Measurements from ENCODE around the gene DUS2. TPM values are rescaled to one million over a fixed set of nuclear protein-coding genes. Genes with fewer than 3 reads are reported as not detected.

DUS2 gene
- total RNA-seq, 4 donors from 2014 or later = 8.4 to 12.5 (median 9.7) TPM

DNA sequence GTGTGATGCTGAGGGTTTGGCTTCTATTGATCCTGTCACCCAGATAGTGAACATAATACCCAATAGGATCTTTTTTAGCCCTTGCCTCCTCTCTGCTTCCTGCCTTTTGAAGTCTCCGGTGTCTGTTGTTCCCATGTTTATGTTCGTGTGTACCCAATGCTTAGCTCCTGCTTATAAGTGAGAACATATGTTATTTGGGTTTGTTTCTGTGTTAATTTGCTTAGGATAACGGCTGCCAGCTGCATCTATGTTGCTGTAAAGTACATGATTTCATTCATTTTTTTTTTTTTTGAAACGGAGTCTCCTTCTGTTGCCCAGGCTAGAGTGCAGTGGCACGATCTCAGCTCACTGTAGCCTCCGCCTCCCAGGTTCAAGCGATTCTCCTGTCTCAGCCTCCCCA lies 23.0 kb downstream of the DUS2 start:
- H3K27me3 ChIP-seq = no peaks in the 10 kb centered on the region
- no peaks in the 10 kb centered on the region for H3K4me1 ChIP-seq
- TF ChIP-seq POLR2A (IDR thresholded peaks at IDR 0.05; ENCODE audit: low read depth) = no peak
- TF ChIP-seq POLR2AphosphoS5 (IDR thresholded peaks at IDR 0.05) = no peak
- TF ChIP-seq EP300 (IDR thresholded peaks at IDR 0.05) = no peak
- TF ChIP-seq, protein P1, sequence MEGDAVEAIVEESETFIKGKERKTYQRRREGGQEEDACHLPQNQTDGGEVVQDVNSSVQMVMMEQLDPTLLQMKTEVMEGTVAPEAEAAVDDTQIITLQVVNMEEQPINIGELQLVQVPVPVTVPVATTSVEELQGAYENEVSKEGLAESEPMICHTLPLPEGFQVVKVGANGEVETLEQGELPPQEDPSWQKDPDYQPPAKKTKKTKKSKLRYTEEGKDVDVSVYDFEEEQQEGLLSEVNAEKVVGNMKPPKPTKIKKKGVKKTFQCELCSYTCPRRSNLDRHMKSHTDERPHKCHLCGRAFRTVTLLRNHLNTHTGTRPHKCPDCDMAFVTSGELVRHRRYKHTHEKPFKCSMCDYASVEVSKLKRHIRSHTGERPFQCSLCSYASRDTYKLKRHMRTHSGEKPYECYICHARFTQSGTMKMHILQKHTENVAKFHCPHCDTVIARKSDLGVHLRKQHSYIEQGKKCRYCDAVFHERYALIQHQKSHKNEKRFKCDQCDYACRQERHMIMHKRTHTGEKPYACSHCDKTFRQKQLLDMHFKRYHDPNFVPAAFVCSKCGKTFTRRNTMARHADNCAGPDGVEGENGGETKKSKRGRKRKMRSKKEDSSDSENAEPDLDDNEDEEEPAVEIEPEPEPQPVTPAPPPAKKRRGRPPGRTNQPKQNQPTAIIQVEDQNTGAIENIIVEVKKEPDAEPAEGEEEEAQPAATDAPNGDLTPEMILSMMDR (IDR thresholded peaks at IDR 0.05) = no peak
- intact Hi-C loops (cut with DNase I) = no loop called here
- H3K27ac ChIP-seq (replicated peaks in 1 of 4) = no peak overlapping the region
- H3K36me3 ChIP-seq = peaks cover 0 to 50% (median 13%) of the 10 kb centered on the region in 4 donors
- H3K4me3 ChIP-seq = no peak overlapping the region
- no peak for DNase-seq (ENCODE audit: extremely low spot score)
- WGBS = 84% methylated on average over 7 of the region's 7 CpGs
- H3K9me3 ChIP-seq = no peaks in the 10 kb centered on the region

- H3K36me3 ChIP-seq = peaks cover 1 to 62% (median 21%) of the 10 kb centered on the region in 4 donors
- H3K27me3 ChIP-seq = no peaks in the 10 kb centered on the region
- intact Hi-C loops (cut with DNase I) = no loop called here
- no peak for DNase-seq (ENCODE audit: extremely low spot score)
- no peaks in the 10 kb centered on the region for H3K9me3 ChIP-seq
- H3K27ac ChIP-seq (replicated peaks in 1 of 4) = no peak overlapping the region
- no peak overlapping the region for H3K4me3 ChIP-seq
- no peaks in the 10 kb centered on the region for H3K4me1 ChIP-seq
- 75% methylated on average over 2 of the region's 2 CpGs for WGBS
- no peak for TF ChIP-seq POLR2A (IDR thresholded peaks at IDR 0.05; ENCODE audit: low read depth)
- no peak for TF ChIP-seq EP300 (IDR thresholded peaks at IDR 0.05)
- no peak for TF ChIP-seq POLR2AphosphoS5 (IDR thresholded peaks at IDR 0.05)
- TF ChIP-seq, protein P1 (IDR thresholded peaks at IDR 0.05) = no peak
Measured at GRCh38 chr16:68047987-68048386, 24.9 kb downstream of the DUS2 start.

DNA sequence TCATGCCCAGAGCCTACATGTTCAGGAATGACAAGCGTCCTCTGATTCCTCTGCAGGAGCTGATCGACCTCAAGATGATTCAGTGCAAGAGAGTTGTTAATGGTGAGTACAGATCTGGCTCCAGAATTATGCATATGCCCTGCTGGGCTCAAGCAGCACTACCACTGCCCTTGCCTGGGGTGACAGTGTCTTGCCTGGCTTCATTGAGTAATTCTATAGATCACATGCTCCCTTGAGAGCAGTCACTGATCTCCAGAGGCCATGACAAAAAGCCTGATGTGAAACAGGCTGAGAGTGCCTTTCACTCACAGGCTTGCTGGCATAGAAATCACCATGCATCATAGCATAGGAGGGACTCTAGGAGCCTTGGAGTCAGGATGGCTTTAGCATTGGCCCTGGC lies 26.4 kb downstream of the DUS2 start:
- intact Hi-C loops (cut with DNase I) = no loop called here
- H3K9me3 ChIP-seq = no peaks in the 10 kb centered on the region
- no peaks in the 10 kb centered on the region for H3K4me1 ChIP-seq
- H3K27ac ChIP-seq (replicated peaks in 1 of 4) = no peak overlapping the region
- peaks cover 11 to 73% (median 32%) of the 10 kb centered on the region in 4 donors for H3K36me3 ChIP-seq
- DNase-seq (ENCODE audit: extremely low spot score) = no peak
- no peak overlapping the region for H3K4me3 ChIP-seq
- WGBS = 100% methylated on average over 1 of the region's 2 CpGs
- no peak for TF ChIP-seq POLR2AphosphoS5 (IDR thresholded peaks at IDR 0.05)
- H3K27me3 ChIP-seq = no peaks in the 10 kb centered on the region

DNA sequence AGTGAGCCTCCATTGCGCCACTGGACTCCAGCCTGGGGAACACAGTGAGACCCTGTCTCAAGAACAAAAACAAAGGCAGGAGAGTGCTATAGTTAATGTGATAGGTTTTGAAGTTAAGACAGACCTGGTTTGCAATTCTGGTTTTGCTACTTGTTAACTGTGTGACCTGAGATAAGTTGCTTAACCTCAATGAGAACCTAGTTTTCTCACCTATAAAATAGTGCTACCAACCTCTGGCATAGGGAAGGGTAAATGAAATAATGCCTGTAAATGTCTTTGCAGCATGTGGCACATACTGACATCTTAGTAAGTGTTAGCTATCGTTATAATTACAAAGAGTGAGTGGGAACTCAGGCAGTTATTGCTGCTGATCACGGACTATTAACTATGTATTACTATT lies 32.3 kb downstream of the DUS2 start:
- intact Hi-C loops (cut with DNase I) = no loop called here
- Histone ChIP-seq H3K4me1 (peaks cover 0 to 6% (median 0%) of the 10 kb centered on the region in 4 donors), H3K27me3 (no peaks in the 10 kb centered on the region), H3K27ac (replicated peaks in 1 of 4) (no peak overlapping the region), H3K4me3 (no peak overlapping the region), H3K36me3 (peaks cover 11 to 79% (median 31%) of the 10 kb centered on the region in 4 donors), H3K9me3 (no peaks in the 10 kb centered on the region)
- TF ChIP-seq POLR2A (IDR thresholded peaks at IDR 0.05; ENCODE audit: low read depth) (no peak), EP300 (IDR thresholded peaks at IDR 0.05) (no peak), POLR2AphosphoS5 (IDR thresholded peaks at IDR 0.05) (no peak)
- TF ChIP-seq, protein P1 (IDR thresholded peaks at IDR 0.05) = no peak
- no peak for DNase-seq (ENCODE audit: extremely low spot score)
- WGBS = 91% methylated on average over 3 of the region's 3 CpGs

GRCh38 chr16:68059804-68060203 lies 36.7 kb downstream of the DUS2 start:
- TF ChIP-seq, protein P1 (IDR thresholded peaks at IDR 0.05) = no peak
- TF ChIP-seq POLR2AphosphoS5 (IDR thresholded peaks at IDR 0.05) (no peak), POLR2A (IDR thresholded peaks at IDR 0.05; ENCODE audit: low read depth) (no peak), EP300 (IDR thresholded peaks at IDR 0.05) (no peak)
- intact Hi-C loops (cut with DNase I) = no loop called here
- Histone ChIP-seq H3K4me3 (no peak overlapping the region), H3K9me3 (no peaks in the 10 kb centered on the region), H3K36me3 (peaks cover 7 to 63% (median 27%) of the 10 kb centered on the region in 4 donors), H3K27me3 (no peaks in the 10 kb centered on the region), H3K4me1 (peaks cover 7 to 11% (median 8%) of the 10 kb centered on the region in 4 donors), H3K27ac (replicated peaks in 1 of 4) (no peak overlapping the region)
- DNase-seq (ENCODE audit: extremely low spot score) = no peak

Data from esophagus muscularis mucosa (tissue), 4 donors.